IMR-90 (cell line): Measurements from ENCODE around the gene ASPRV1. TPM values are rescaled to one million over a fixed set of nuclear protein-coding genes. Genes with fewer than 3 reads are reported as not detected.

ENCODE experiments used
- ATAC-seq: fragments of 200-7000 bp; cut with Tn5 transposase; 2 replicates; pipeline ENCODE4 v1.9.1; 2020; ENCODE audit warnings: low read depth, mild to moderate bottlenecking, moderate library complexity
- BruUV-seq: library from RNA; stranded (reverse); fragments of 400-500 nt; replicated peaks from 2 replicates; lab custom pipeline; 2021; lab: Mats Ljungman, UMichigan
- CTCF ChIA-PET: fragments of 300-600 bp; formaldehyde crosslinking; extraction: SDS; loops from one replicate; lab custom pipeline; 2021; ENCODE audit warnings: antibody characterized with exemption; lab: Yijun Ruan, JAX
- POLR2A ChIA-PET: fragments of 300-600 bp; sonication (Branson Sonifier 250); formaldehyde crosslinking; loops from one replicate; lab custom pipeline; 2022; ENCODE audit warnings: antibody characterized with exemption; ENCODE audit not compliant: unreplicated experiment; lab: Charles Lee
- DNase-seq: peaks from one replicate; pipeline ENCODE4 v3.0.0; 2013
- H2AFZ ChIP-seq: replicated peaks from 2 replicates; pipeline ENCODE3; 2013; ENCODE audit warnings: low read length, mild to moderate bottlenecking; ENCODE audit not compliant: poor library complexity
- H2AK5ac ChIP-seq: 2 replicates; pipeline ENCODE4 v1.6.1; 2013; ENCODE audit warnings: low read depth, low read length, inconsistent platforms
- H2AK9ac ChIP-seq: replicated peaks from 2 replicates; pipeline ENCODE3; 2013; ENCODE audit warnings: mild to moderate bottlenecking, low read depth, low read length, moderate library complexity; ENCODE audit not compliant: poor library complexity
- H2BK120ac ChIP-seq: 2 replicates; pipeline ENCODE4 v1.6.1; 2013; ENCODE audit warnings: low read depth, low read length, inconsistent platforms
- H2BK15ac ChIP-seq: 3 replicates; pipeline ENCODE4 v1.6.1; 2013; ENCODE audit warnings: low read depth, low read length, inconsistent platforms
- H2BK20ac ChIP-seq: 2 replicates; pipeline ENCODE4 v1.6.1; 2013; ENCODE audit warnings: low read depth, mild to moderate bottlenecking, inconsistent platforms, low read length, moderate library complexity
- H2BK5ac ChIP-seq: 2 replicates; pipeline ENCODE4 v1.6.1; 2013; ENCODE audit warnings: mild to moderate bottlenecking, low read depth, low read length, inconsistent platforms; ENCODE audit not compliant: poor library complexity, severe bottlenecking
- H3K14ac ChIP-seq: replicated peaks from 2 replicates; pipeline ENCODE4 v1.6.1; 2013; ENCODE audit warnings: low read depth, low read length, inconsistent platforms
- H3K18ac ChIP-seq: 2 replicates; pipeline ENCODE4 v1.6.1; 2013; ENCODE audit warnings: low read depth, low read length, control low read depth
- H3K23ac ChIP-seq: 2 replicates; pipeline ENCODE4 v1.6.1; 2013; ENCODE audit warnings: low read depth, low read length, inconsistent platforms
- H3K27ac ChIP-seq: 2 replicates; pipeline ENCODE4 v1.5.1; 2013; ENCODE audit warnings: mild to moderate bottlenecking, control low read depth, low read length; ENCODE audit not compliant: insufficient read depth
- H3K27me3 ChIP-seq: 2 replicates; pipeline ENCODE4 v1.6.1; 2013; ENCODE audit warnings: low read length; ENCODE audit not compliant: control insufficient read depth, insufficient read depth
- H3K36me3 ChIP-seq: 2 replicates; pipeline ENCODE4 v1.6.1; 2013; ENCODE audit warnings: low read length, mixed read lengths; ENCODE audit not compliant: control insufficient read depth, insufficient read depth
- H3K4ac ChIP-seq: 2 replicates; pipeline ENCODE4 v1.6.1; 2013; ENCODE audit warnings: low read depth, low read length, inconsistent platforms
- H3K4me1 ChIP-seq: 2 replicates; pipeline ENCODE4 v1.6.1; 2013; ENCODE audit warnings: low read length, mixed read lengths; ENCODE audit not compliant: control insufficient read depth, insufficient read depth
- H3K4me2 ChIP-seq: 2 replicates; pipeline ENCODE4 v1.6.1; 2013; ENCODE audit warnings: low read depth, mild to moderate bottlenecking, control low read depth, low read length, moderate library complexity
- H3K4me3 ChIP-seq: 2 replicates; pipeline ENCODE4 v1.5.1; 2013; ENCODE audit warnings: low read depth, mild to moderate bottlenecking, control low read depth, low read length, moderate library complexity; ENCODE audit not compliant: insufficient read depth
- H3K56ac ChIP-seq: 2 replicates; pipeline ENCODE4 v1.6.1; 2013; ENCODE audit warnings: low read length, inconsistent platforms; ENCODE audit not compliant: insufficient read depth; ENCODE audit errors: extremely low read depth
- H3K79me1 ChIP-seq, 2 experiments: 2 replicates each; pipeline ENCODE4 v1.6.1; 2013; ENCODE audit warnings: low read length in 2 of 2, inconsistent platforms in 1 of 2, low read depth in 1 of 2
- H3K9ac ChIP-seq: 2 replicates; pipeline ENCODE4 v1.6.1; 2013; ENCODE audit warnings: low read depth, low read length, control low read depth
- H3K9me1 ChIP-seq: 2 replicates; pipeline ENCODE4 v1.6.1; 2013; ENCODE audit warnings: low read length, inconsistent platforms; ENCODE audit not compliant: insufficient read depth
- H3K9me3 ChIP-seq: 2 replicates; pipeline ENCODE4 v1.6.1; 2013; ENCODE audit warnings: low read length; ENCODE audit not compliant: control insufficient read depth, insufficient read depth
- H4K20me1 ChIP-seq: 2 replicates; pipeline ENCODE4 v1.6.1; 2013; ENCODE audit warnings: low read length, inconsistent platforms; ENCODE audit not compliant: insufficient read depth
- H4K5ac ChIP-seq: 2 replicates; pipeline ENCODE4 v1.6.1; 2013; ENCODE audit warnings: mild to moderate bottlenecking, low read depth, low read length, control low read depth
- H4K8ac ChIP-seq, 2 experiments: 2 replicates each; pipeline ENCODE4 v1.6.1; 2013; ENCODE audit warnings: low read depth in 2 of 2, low read length in 2 of 2, control low read depth in 1 of 2, inconsistent platforms in 1 of 2
- H4K91ac ChIP-seq: 2 replicates; pipeline ENCODE4 v1.6.1; 2013; ENCODE audit warnings: low read depth, low read length, inconsistent platforms; ENCODE audit not compliant: insufficient read depth
- ELK1 ChIP-seq: fragments of 150-350 bp; IDR thresholded peaks from 2 replicates; pipeline ENCODE4 v1.6.1; 2016; ENCODE audit warnings: low read depth, mild to moderate bottlenecking, low read length, moderate library complexity, borderline replicate concordance
- FOS ChIP-seq: fragments of 150-350 bp; IDR thresholded peaks from 2 replicates; pipeline ENCODE4 v1.6.1; 2016; ENCODE audit warnings: low read depth, low read length
- MAFK ChIP-seq: IDR thresholded peaks from 2 replicates; pipeline ENCODE4 v1.6.1; 2012; ENCODE audit warnings: low read depth, low read length, improper control_type of control experiment
- MXI1 ChIP-seq: IDR thresholded peaks from 2 replicates; pipeline ENCODE4 v1.6.1; 2012; ENCODE audit warnings: low read depth, mild to moderate bottlenecking, low read length, moderate library complexity, borderline replicate concordance
- POLR2A ChIP-seq: IDR thresholded peaks from 2 replicates; pipeline ENCODE4 v1.6.1; 2012; ENCODE audit warnings: mild to moderate bottlenecking, low read depth, low read length
- RCOR1 ChIP-seq: IDR thresholded peaks from 2 replicates; pipeline ENCODE4 v1.6.1; 2012; ENCODE audit warnings: mild to moderate bottlenecking, low read length, improper control_type of control experiment; ENCODE audit not compliant: insufficient replicate concordance
- WGBS, 2 experiments: methylation state at CpG; one replicate each; pipeline versions ENCODE4 v1.1.5 to v1.1.7; 2013; ENCODE audit warnings: missing lambda C conversion rate in 2 of 2; ENCODE audit not compliant: insufficient read length in 1 of 2; ENCODE audit errors: extremely low coverage in 2 of 2; 5-methylcytosine and 5-hydroxymethylcytosine counted together
- dilution Hi-C: fragments of 300-500 bp; cut with HindIII; formaldehyde crosslinking; loops from one replicate; pipeline ENCODE4 v1.14.3; 2018; ENCODE audit warnings: low sequenced_read_pairs; ENCODE audit not compliant: unreplicated experiment
- in situ Hi-C: fragments of 300-500 bp; cut with MboI; formaldehyde crosslinking; loops from 3 replicates; pipeline ENCODE4 v1.14.3; 2019; ENCODE audit warnings: low sequenced_read_pairs, inconsistent platforms, mixed read lengths
- intact Hi-C: fragments of 100-400 bp; cut with micrococcal nuclease; formaldehyde crosslinking; loops from 2 replicates; pipeline ENCODE4 v1.10.0; 2022
- polyA plus RNA-seq, 3 experiments: library from polyadenylated mRNA; depleted of rRNA; stranded (reverse); fragments of >200 nt; gene quantifications; 2 replicates each; pipeline ENCODE4 v1.2.3, GENCODE V29; 2012; ENCODE audit warnings: low replicate concordance in 1 of 3
- total RNA-seq: library from RNA; depleted of rRNA; stranded (reverse); fragments of >200 nt; gene quantifications from 2 replicates; pipeline ENCODE4 v1.2.3, GENCODE V29; 2012
- TF ChIP-seq, protein P1 (sequence below): conservative IDR thresholded peaks from 2 replicates; pipeline ENCODE4 v1.5.1; 2012; ENCODE audit warnings: mild to moderate bottlenecking, low read depth, low read length, improper control_type of control experiment

The ASPRV1 gene
- total and polyA plus RNA-seq, 2 of the 4 experiments (the other 2 are of a cell fraction) = 0.14 to 0.18 TPM

DNA sequence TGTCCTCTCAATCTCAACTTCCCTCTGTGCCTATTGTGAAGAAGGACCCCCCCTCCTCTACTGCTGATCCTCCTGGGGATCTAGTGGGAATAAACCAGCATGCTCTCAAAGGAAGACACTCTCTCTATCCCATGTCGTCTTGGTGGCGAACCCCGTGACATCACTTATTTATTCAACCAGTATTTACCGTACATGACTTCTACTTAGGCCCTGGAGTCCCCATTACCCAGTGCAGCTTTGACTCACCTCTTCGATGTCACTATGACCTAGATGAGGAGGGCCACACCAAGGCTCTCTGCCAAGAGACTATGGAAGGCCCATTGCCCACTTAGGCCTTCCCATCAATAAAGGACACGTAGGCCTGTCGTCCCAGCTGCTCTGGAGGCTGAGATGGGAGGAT lies 16.7 kb downstream of the ASPRV1 start:
- H2BK120ac ChIP-seq = peak overlapping the region; percentile 18; the same call in 1 of the 2 replicates
- H3K36me3 ChIP-seq = peaks cover 9% of the 10 kb centered on the region
- no peak for ATAC-seq
- DNase-seq = no peak
- ChIA-PET POLR2A (no interaction called here), CTCF (no interaction called here)
- peak overlapping the region; percentile 39; the same call in 1 of the 3 replicates for H2BK15ac ChIP-seq
- peaks cover 8% of the 10 kb centered on the region for H3K4me1 ChIP-seq
- H3K4ac ChIP-seq = peak overlapping the region; percentile 25; the same call in 1 of the 2 replicates
- H2AFZ ChIP-seq = no peak overlapping the region
- dilution Hi-C loops (no loop called here), in situ Hi-C loops (no loop called here), intact Hi-C loops (no loop called here)
- no peak overlapping the region for H2BK20ac ChIP-seq
- no peak overlapping the region for H3K23ac ChIP-seq
- no peak overlapping the region for H4K91ac ChIP-seq
- H4K5ac ChIP-seq = no peak overlapping the region
- no peaks in the 10 kb centered on the region for H3K27me3 ChIP-seq
- no peaks in the 10 kb centered on the region for H3K79me1 ChIP-seq
- peak overlapping the region; percentile 28; the same call in 1 of the 2 replicates for H2AK5ac ChIP-seq
- H3K9me1 ChIP-seq = peaks cover 20% of the 10 kb centered on the region
- no peak overlapping the region for H4K8ac ChIP-seq
- no peaks in the 10 kb centered on the region for H3K9me3 ChIP-seq
- no peak overlapping the region for H3K18ac ChIP-seq
- H4K20me1 ChIP-seq = no peaks in the 10 kb centered on the region
- no peak overlapping the region for H3K14ac ChIP-seq
- no peak overlapping the region for H3K56ac ChIP-seq
- no peak overlapping the region for H2AK9ac ChIP-seq
- WGBS, 2 experiments = 80% methylated on average over 1 of the region's 7 CpGs; no CpG with 5 or more reads in 1 of the 2 experiments
- TF ChIP-seq MXI1 = no peak
- no peak for TF ChIP-seq MAFK
- TF ChIP-seq, protein P1, sequence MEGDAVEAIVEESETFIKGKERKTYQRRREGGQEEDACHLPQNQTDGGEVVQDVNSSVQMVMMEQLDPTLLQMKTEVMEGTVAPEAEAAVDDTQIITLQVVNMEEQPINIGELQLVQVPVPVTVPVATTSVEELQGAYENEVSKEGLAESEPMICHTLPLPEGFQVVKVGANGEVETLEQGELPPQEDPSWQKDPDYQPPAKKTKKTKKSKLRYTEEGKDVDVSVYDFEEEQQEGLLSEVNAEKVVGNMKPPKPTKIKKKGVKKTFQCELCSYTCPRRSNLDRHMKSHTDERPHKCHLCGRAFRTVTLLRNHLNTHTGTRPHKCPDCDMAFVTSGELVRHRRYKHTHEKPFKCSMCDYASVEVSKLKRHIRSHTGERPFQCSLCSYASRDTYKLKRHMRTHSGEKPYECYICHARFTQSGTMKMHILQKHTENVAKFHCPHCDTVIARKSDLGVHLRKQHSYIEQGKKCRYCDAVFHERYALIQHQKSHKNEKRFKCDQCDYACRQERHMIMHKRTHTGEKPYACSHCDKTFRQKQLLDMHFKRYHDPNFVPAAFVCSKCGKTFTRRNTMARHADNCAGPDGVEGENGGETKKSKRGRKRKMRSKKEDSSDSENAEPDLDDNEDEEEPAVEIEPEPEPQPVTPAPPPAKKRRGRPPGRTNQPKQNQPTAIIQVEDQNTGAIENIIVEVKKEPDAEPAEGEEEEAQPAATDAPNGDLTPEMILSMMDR = no peak
- no peak for TF ChIP-seq RCOR1
- no peak for TF ChIP-seq POLR2A
- no peak for TF ChIP-seq FOS
- no peak for TF ChIP-seq ELK1
- H3K9ac ChIP-seq = no peak overlapping the region
- BruUV-seq = no TSS peak
- H3K27ac ChIP-seq = no peak overlapping the region
- H3K4me2 ChIP-seq = no peak overlapping the region
- no peak overlapping the region for H3K4me3 ChIP-seq
- H2BK5ac ChIP-seq = no peak overlapping the region
